ENCODE data around the gene OR10C1.

GRCh38 chr6:29395331-29395730, 43.8 kb upstream of the OR10C1 start, which contains the start of gene OR12D2:
- TF ChIP-seq CTCF (IDR thresholded peaks at IDR 0.05) (no peak), RAD21 (conservative IDR thresholded peaks at IDR 0.05 in 1 of 2, IDR thresholded peaks at IDR 0.05 in 1 of 2) (no peak), HMGXB4 (CRISPR knock-in tag; IDR thresholded peaks at IDR 0.05; ENCODE audit: borderline replicate concordance) (no peak), RNF2 (IDR thresholded peaks at IDR 0.05; ENCODE audit: borderline replicate concordance, low read depth) (no peak), REST (IDR thresholded peaks at IDR 0.05) (no peak), CHD4 (IDR thresholded peaks at IDR 0.05; ENCODE audit: borderline replicate concordance) (no peak), EP300 (IDR thresholded peaks at IDR 0.05) (no peak), NFE2L2 (conservative IDR thresholded peaks at IDR 0.05; ENCODE audit: low read length) (no peak), MYC (IDR thresholded peaks at IDR 0.05; ENCODE audit: borderline replicate concordance, low read length) (no peak), POLR2A (IDR thresholded peaks at IDR 0.05; ENCODE audit: low read length) (no peak), EHMT2 (IDR thresholded peaks at IDR 0.05; ENCODE audit: low read depth) (no peak), CEBPB (IDR thresholded peaks at IDR 0.05) (no peak), USF2 (IDR thresholded peaks at IDR 0.05) (no peak)
- TF ChIP-seq, protein P1, sequence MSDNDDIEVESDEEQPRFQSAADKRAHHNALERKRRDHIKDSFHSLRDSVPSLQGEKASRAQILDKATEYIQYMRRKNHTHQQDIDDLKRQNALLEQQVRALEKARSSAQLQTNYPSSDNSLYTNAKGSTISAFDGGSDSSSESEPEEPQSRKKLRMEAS (IDR thresholded peaks at IDR 0.05), result no peak
